Inflammatory macrophage (primary cell): ENCODE data around the gene GPR146.
"Not testable (repeated sequence)": the region's sequence is repeated elsewhere in the genome, so short reads cannot be mapped to it uniquely, and the experiment has no call there.

ENCODE experiments used
- DNase-seq, 2 donors: peaks; one replicate each; pipeline ENCODE4 v3.0.0-alpha.2; 2020 to 2022

GPR146 gene

GRCh38 chr7:1025743-1026581, 18.4 kb upstream of the GPR146 start:
- DNase-seq: no peak

GRCh38 chr7:1026721-1027161, 17.6 kb upstream of the GPR146 start:
- no peak for DNase-seq

GRCh38 chr7:1027242-1028043, 16.9 kb upstream of the GPR146 start:
- no peak for DNase-seq

- DNase-seq: peak; percentile 89 to 94
Observed at GRCh38 chr7:1028044-1028770, 16.1 kb upstream of the GPR146 start.

GRCh38 chr7:1028775-1029636, 15.3 kb upstream of the GPR146 start:
- peak; percentile 88 to 94 for DNase-seq

- DNase-seq: peak; percentile 80 to 84
Observed at GRCh38 chr7:1029637-1030443, 14.5 kb upstream of the GPR146 start.

- DNase-seq: no peak
Observed at GRCh38 chr7:1030444-1031070, 13.8 kb upstream of the GPR146 start.

- DNase-seq: no peak
Observed at GRCh38 chr7:1031716-1032455, 12.5 kb upstream of the GPR146 start.

GRCh38 chr7:1032536-1033181, 11.7 kb upstream of the GPR146 start:
- no peak for DNase-seq

- DNase-seq: no peak
Observed at GRCh38 chr7:1033546-1034145, 10.7 kb upstream of the GPR146 start.

GRCh38 chr7:1034769-1035168, 9.6 kb upstream of the GPR146 start:
- not testable (repeated sequence) for DNase-seq

GRCh38 chr7:1036164-1036928, 8.0 kb upstream of the GPR146 start:
- not testable (repeated sequence) for DNase-seq

- DNase-seq: not testable (repeated sequence)
Observed at GRCh38 chr7:1040233-1040632, 4.1 kb upstream of the GPR146 start.

- DNase-seq: no peak
Observed at GRCh38 chr7:1040790-1041189, 3.6 kb upstream of the GPR146 start.

GRCh38 chr7:1041551-1042491, 2.5 kb upstream of the GPR146 start:
- peak; percentile 6 to 32 for DNase-seq

GRCh38 chr7:1042492-1042833, 1.9 kb upstream of the GPR146 start:
- no peak for DNase-seq
